Right cardiac atrium (tissue), 5 donors: Measurements from ENCODE around the gene SUGP2. TPM values are rescaled to one million over a fixed set of nuclear protein-coding genes. Genes with fewer than 3 reads are reported as not detected.
A peak's percentile ranks its signal among the peaks of the same experiment; 100 is the strongest.

Experiments
- ATAC-seq, 2 donors: fragments of 200-7000 bp; cut with Tn5 transposase; one replicate each; pipeline versions ENCODE4 v1.8.0 to v1.9.1; 2020; ENCODE audit warnings: moderate library complexity in 2 of 2, mild to moderate bottlenecking in 1 of 2
- DNase-seq, 3 donors: peaks; one replicate each; pipeline ENCODE4 v3.0.0-alpha.2; 2020
- H3K27ac ChIP-seq: one replicate; pipeline ENCODE4 v1.5.1; 2013; ENCODE audit warnings: mild to moderate bottlenecking, low read length, control low read depth, moderate library complexity
- H3K27me3 ChIP-seq: one replicate; pipeline ENCODE4 v1.6.1; 2013; ENCODE audit not compliant: control insufficient read depth, insufficient read depth
- H3K4me1 ChIP-seq: one replicate; pipeline ENCODE4 v1.6.1; 2013; ENCODE audit warnings: low read length; ENCODE audit not compliant: control insufficient read depth, insufficient read depth
- H3K4me3 ChIP-seq: one replicate; pipeline ENCODE4 v1.5.1; 2013; ENCODE audit warnings: low read length, control low read depth
- H3K9me3 ChIP-seq: one replicate; pipeline ENCODE4 v1.6.1; 2013; ENCODE audit warnings: low read length; ENCODE audit not compliant: control insufficient read depth
- WGBS: extraction: QIAGEN DNeasy Blood & Tissue Kit; methylation state at CpG from one replicate; pipeline ENCODE4 v1.1.7; 2013; 5-methylcytosine and 5-hydroxymethylcytosine counted together
- intact Hi-C, 4 donors: fragments of 100-400 bp; cut with DNase I; formaldehyde crosslinking; loops; one replicate each; pipeline versions ENCODE4 v1.11.0 to v1.14.0; 2022 to 2023
- polyA plus RNA-seq: library from polyadenylated mRNA; stranded (reverse); fragments of 200-250 nt; gene quantifications from one replicate; pipeline ENCODE4 v1.2.3, GENCODE V29; 2013
- total RNA-seq, 4 donors: library from RNA; stranded (reverse); fragmentation: NEBNext Ultra II Directional; extraction: Animal tissue kit (Norgen Biotek cat#: 25700); gene quantifications; one replicate each; pipeline ENCODE4 v1.2.1, GENCODE V29; 2021
- donor health status: healthy with polysubstance abuse.
- donor health status: DM: no; HTN: yes; CAD: no.
- donor health status: DM: no; HTN: no; CAD: no.
- donor health status: DM: no; HTN: yes; CAD: no; lungs with severe emphysema.
- donor health status: DM: yes; HTN: yes; CAD: no.

The SUGP2 gene
- total and polyA plus RNA-seq, 5 donors: 48.3 to 77.7 (median 66.4) TPM

- no peak overlapping the region for H3K27ac ChIP-seq
- H3K9me3 ChIP-seq: no peaks in the 10 kb centered on the region
- no peaks in the 10 kb centered on the region for H3K27me3 ChIP-seq
- intact Hi-C loops: no loop called here
- 90% methylated on average over 7 of the region's 7 CpGs for WGBS
- H3K4me3 ChIP-seq: no peak overlapping the region
- DNase-seq: peak in 1 of 3 donors; percentile 9
- H3K4me1 ChIP-seq: no peaks in the 10 kb centered on the region
- no peak for ATAC-seq
Measured at GRCh38 chr19:18951721-18952281, 81.5 kb downstream of the SUGP2 start.

GRCh38 chr19:18949858-18950257, 83.5 kb downstream of the SUGP2 start:
- Histone ChIP-seq H3K4me1 (no peaks in the 10 kb centered on the region), H3K9me3 (no peaks in the 10 kb centered on the region), H3K27ac (no peak overlapping the region), H3K4me3 (no peak overlapping the region), H3K27me3 (no peaks in the 10 kb centered on the region)
- WGBS: 92% methylated on average over 3 of the region's 3 CpGs
- ATAC-seq (no peak), DNase-seq (no peak)
- intact Hi-C loops: no loop called here

GRCh38 chr19:18948976-18949356, 84.4 kb downstream of the SUGP2 start:
- ATAC-seq: peak in 1 of 2 donors; percentile 16
- H3K9me3 ChIP-seq: no peaks in the 10 kb centered on the region
- DNase-seq: no peak
- H3K4me3 ChIP-seq: no peak overlapping the region
- WGBS: 83% methylated on average over 5 of the region's 5 CpGs
- H3K27me3 ChIP-seq: no peaks in the 10 kb centered on the region
- intact Hi-C loops: no loop called here
- no peak overlapping the region for H3K27ac ChIP-seq
- H3K4me1 ChIP-seq: no peaks in the 10 kb centered on the region

- intact Hi-C loops: no loop called here
- peak in 1 of 3 donors; percentile 30 for DNase-seq
- no peak overlapping the region for H3K4me3 ChIP-seq
- H3K4me1 ChIP-seq: no peaks in the 10 kb centered on the region
- 78% methylated on average over 15 of the region's 15 CpGs for WGBS
- H3K9me3 ChIP-seq: no peaks in the 10 kb centered on the region
- no peaks in the 10 kb centered on the region for H3K27me3 ChIP-seq
- no peak overlapping the region for H3K27ac ChIP-seq
- ATAC-seq: peak in 1 of 2 donors; percentile 38
Measured at GRCh38 chr19:18948075-18948975, 85.0 kb downstream of the SUGP2 start.

- H3K9me3 ChIP-seq: no peaks in the 10 kb centered on the region
- DNase-seq (peak in 1 of 3 donors; percentile 50), ATAC-seq (no peak)
- H3K27ac ChIP-seq: no peak overlapping the region
- H3K27me3 ChIP-seq: no peaks in the 10 kb centered on the region
- 88% methylated on average over 14 of the region's 14 CpGs for WGBS
- no peaks in the 10 kb centered on the region for H3K4me1 ChIP-seq
- H3K4me3 ChIP-seq: no peak overlapping the region
- intact Hi-C loops: no loop called here
Measured at GRCh38 chr19:18946918-18947317, 86.4 kb downstream of the SUGP2 start.

- no peak overlapping the region for H3K4me3 ChIP-seq
- ATAC-seq (no peak), DNase-seq (no peak)
- no peaks in the 10 kb centered on the region for H3K9me3 ChIP-seq
- H3K4me1 ChIP-seq: no peaks in the 10 kb centered on the region
- H3K27ac ChIP-seq: no peak overlapping the region
- intact Hi-C loops: no loop called here
- no peaks in the 10 kb centered on the region for H3K27me3 ChIP-seq
Measured at GRCh38 chr19:18946335-18946734, 87.0 kb downstream of the SUGP2 start.

- Histone ChIP-seq H3K4me1 (no peaks in the 10 kb centered on the region), H3K27me3 (no peaks in the 10 kb centered on the region), H3K4me3 (no peak overlapping the region), H3K9me3 (no peaks in the 10 kb centered on the region), H3K27ac (no peak overlapping the region)
- DNase-seq: peak in 1 of 3 donors; percentile 3
- WGBS: 90% methylated on average over 9 of the region's 9 CpGs
- intact Hi-C loops: no loop called here
- no peak for ATAC-seq
Measured at GRCh38 chr19:18945297-18945696, 88.0 kb downstream of the SUGP2 start.

- no peaks in the 10 kb centered on the region for H3K27me3 ChIP-seq
- no peak overlapping the region for H3K4me3 ChIP-seq
- no peaks in the 10 kb centered on the region for H3K4me1 ChIP-seq
- DNase-seq (peak in 1 of 3 donors; percentile 13), ATAC-seq (no peak)
- intact Hi-C loops: no loop called here
- no peaks in the 10 kb centered on the region for H3K9me3 ChIP-seq
- 83% methylated on average over 4 of the region's 4 CpGs for WGBS
- no peak overlapping the region for H3K27ac ChIP-seq
Measured at GRCh38 chr19:18943465-18943864, 89.9 kb downstream of the SUGP2 start.

- H3K4me3 ChIP-seq: no peak overlapping the region
- intact Hi-C loops: no loop called here
- 88% methylated on average over 6 of the region's 6 CpGs for WGBS
- H3K4me1 ChIP-seq: no peaks in the 10 kb centered on the region
- ATAC-seq (no peak), DNase-seq (peak in 1 of 3 donors; percentile 27)
- no peaks in the 10 kb centered on the region for H3K9me3 ChIP-seq
- H3K27ac ChIP-seq: no peak overlapping the region
- no peaks in the 10 kb centered on the region for H3K27me3 ChIP-seq
Measured at GRCh38 chr19:18942692-18943091, 90.6 kb downstream of the SUGP2 start.

- Histone ChIP-seq H3K4me3 (no peak overlapping the region), H3K27me3 (no peaks in the 10 kb centered on the region), H3K4me1 (no peaks in the 10 kb centered on the region), H3K27ac (no peak overlapping the region), H3K9me3 (no peaks in the 10 kb centered on the region)
- intact Hi-C loops: no loop called here
- WGBS: 56% methylated on average over 18 of the region's 18 CpGs
- ATAC-seq (peak; percentile 4 to 8), DNase-seq (peak in 2 of 3 donors; percentile 63 to 65)
Measured at GRCh38 chr19:18941628-18942354, 91.5 kb downstream of the SUGP2 start.
